Measurements from ENCODE around the gene HEG1.
"Not testable (repeated sequence)": the region's sequence is repeated elsewhere in the genome, so short reads cannot be mapped to it uniquely, and the experiment has no call there.

The HEG1 gene

GRCh38 chr3:125055913-125056745 lies at the start of gene HEG1:
Gene HEG1, minus strand, starts transcription at chr3:125055997. Its CDS starts 107 bp downstream, at chr3:125055890.
- no peaks in the 10 kb centered on the region for H3K9me3 Mint-ChIP-seq
- peaks cover 38% of the 10 kb centered on the region for H3K4me1 Mint-ChIP-seq
- H3K36me3 Mint-ChIP-seq = peaks cover 6% of the 10 kb centered on the region
- ATAC-seq (peak; percentile 80), DNase-seq (ENCODE audit: low spot score in 2 of 2) (peak; percentile 62 to 74)
- H3K4me3 Mint-ChIP-seq = peak within 1 kb of the TSS; percentile 84
- H3K27ac Mint-ChIP-seq = peak within 1 kb of the TSS; percentile 84

- Mint-ChIP-seq H3K4me1 (peaks cover 38% of the 10 kb centered on the region), H3K4me3 (no peak overlapping the region), H3K9me3 (peaks cover 6% of the 10 kb centered on the region), H3K36me3 (no peaks in the 10 kb centered on the region), H3K27ac (no peak overlapping the region)
- DNase-seq (ENCODE audit: low spot score in 2 of 2) (no peak), ATAC-seq (no peak)
Measured at GRCh38 chr3:125105116-125105515, 49.3 kb upstream of the HEG1 start.

GRCh38 chr3:125104639-125105038 lies 48.8 kb upstream of the HEG1 start:
- ATAC-seq (no peak), DNase-seq (ENCODE audit: low spot score in 2 of 2) (no peak)
- no peak overlapping the region for H3K27ac Mint-ChIP-seq
- peaks cover 10% of the 10 kb centered on the region for H3K9me3 Mint-ChIP-seq
- no peaks in the 10 kb centered on the region for H3K36me3 Mint-ChIP-seq
- peaks cover 34% of the 10 kb centered on the region for H3K4me1 Mint-ChIP-seq
- H3K4me3 Mint-ChIP-seq = no peak overlapping the region

- no peak for DNase-seq (ENCODE audit: low spot score in 2 of 2)
- H3K36me3 Mint-ChIP-seq = no peaks in the 10 kb centered on the region
- H3K4me3 Mint-ChIP-seq = no peak overlapping the region
- H3K27ac Mint-ChIP-seq = no peak overlapping the region
- H3K9me3 Mint-ChIP-seq = peaks cover 10% of the 10 kb centered on the region
- no peak for ATAC-seq
- peaks cover 21% of the 10 kb centered on the region for H3K4me1 Mint-ChIP-seq
Measured at GRCh38 chr3:125103406-125103805, 47.6 kb upstream of the HEG1 start.

GRCh38 chr3:125102470-125102869 lies 46.7 kb upstream of the HEG1 start:
- no peak for DNase-seq (ENCODE audit: low spot score in 2 of 2)
- Mint-ChIP-seq H3K4me1 (peaks cover 12% of the 10 kb centered on the region), H3K36me3 (no peaks in the 10 kb centered on the region), H3K27ac (no peak overlapping the region), H3K4me3 (no peak overlapping the region), H3K9me3 (peaks cover 10% of the 10 kb centered on the region)
- ATAC-seq = no peak

- DNase-seq (ENCODE audit: low spot score in 2 of 2) (no peak), ATAC-seq (no peak)
- H3K36me3 Mint-ChIP-seq = no peaks in the 10 kb centered on the region
- H3K27ac Mint-ChIP-seq = no peak overlapping the region
- H3K4me1 Mint-ChIP-seq = no peaks in the 10 kb centered on the region
- H3K9me3 Mint-ChIP-seq = peaks cover 3% of the 10 kb centered on the region
- no peak overlapping the region for H3K4me3 Mint-ChIP-seq
Measured at GRCh38 chr3:125098611-125099291, 43.0 kb upstream of the HEG1 start.

- no peaks in the 10 kb centered on the region for H3K36me3 Mint-ChIP-seq
- DNase-seq (ENCODE audit: low spot score in 2 of 2) = no peak
- no peak overlapping the region for H3K4me3 Mint-ChIP-seq
- H3K4me1 Mint-ChIP-seq = peaks cover 5% of the 10 kb centered on the region
- H3K27ac Mint-ChIP-seq = no peak overlapping the region
- ATAC-seq = no peak
- no peaks in the 10 kb centered on the region for H3K9me3 Mint-ChIP-seq
Measured at GRCh38 chr3:125090649-125091048, 34.9 kb upstream of the HEG1 start.

- DNase-seq (ENCODE audit: low spot score in 2 of 2) = no peak
- H3K9me3 Mint-ChIP-seq = no peaks in the 10 kb centered on the region
- peaks cover 5% of the 10 kb centered on the region for H3K4me1 Mint-ChIP-seq
- no peaks in the 10 kb centered on the region for H3K36me3 Mint-ChIP-seq
- no peak overlapping the region for H3K27ac Mint-ChIP-seq
- ATAC-seq = no peak
- H3K4me3 Mint-ChIP-seq = no peak overlapping the region
Measured at GRCh38 chr3:125087768-125088391, 32.1 kb upstream of the HEG1 start.

- no peaks in the 10 kb centered on the region for H3K9me3 Mint-ChIP-seq
- no peak for DNase-seq (ENCODE audit: low spot score in 2 of 2)
- no peak overlapping the region for H3K4me3 Mint-ChIP-seq
- no peaks in the 10 kb centered on the region for H3K36me3 Mint-ChIP-seq
- ATAC-seq = no peak
- H3K4me1 Mint-ChIP-seq = peaks cover 5% of the 10 kb centered on the region
- no peak overlapping the region for H3K27ac Mint-ChIP-seq
Measured at GRCh38 chr3:125085166-125085565, 29.4 kb upstream of the HEG1 start.

- ATAC-seq (no peak), DNase-seq (ENCODE audit: low spot score in 2 of 2) (no peak)
- H3K27ac Mint-ChIP-seq = no peak overlapping the region
- H3K36me3 Mint-ChIP-seq = no peaks in the 10 kb centered on the region
- H3K4me3 Mint-ChIP-seq = no peak overlapping the region
- H3K4me1 Mint-ChIP-seq = peaks cover 5% of the 10 kb centered on the region
- H3K9me3 Mint-ChIP-seq = no peaks in the 10 kb centered on the region
Measured at GRCh38 chr3:125083776-125084175, 28.0 kb upstream of the HEG1 start.

- H3K36me3 Mint-ChIP-seq; DNase-seq (ENCODE audit: low spot score in 2 of 2); H3K4me3 Mint-ChIP-seq; H3K4me1 Mint-ChIP-seq; H3K9me3 Mint-ChIP-seq; H3K27ac Mint-ChIP-seq; ATAC-seq: not testable (repeated sequence)
Measured at GRCh38 chr3:125082339-125082738, 26.5 kb upstream of the HEG1 start.

- H3K9me3 Mint-ChIP-seq = no peaks in the 10 kb centered on the region
- ATAC-seq (no peak), DNase-seq (ENCODE audit: low spot score in 2 of 2) (no peak)
- no peaks in the 10 kb centered on the region for H3K36me3 Mint-ChIP-seq
- no peak overlapping the region for H3K27ac Mint-ChIP-seq
- no peak overlapping the region for H3K4me3 Mint-ChIP-seq
- no peaks in the 10 kb centered on the region for H3K4me1 Mint-ChIP-seq
Measured at GRCh38 chr3:125080077-125080476, 24.3 kb upstream of the HEG1 start.

GRCh38 chr3:125079675-125080045 lies 23.9 kb upstream of the HEG1 start:
- DNase-seq (ENCODE audit: low spot score in 2 of 2) = no peak
- Mint-ChIP-seq H3K27ac (no peak overlapping the region), H3K36me3 (no peaks in the 10 kb centered on the region), H3K4me1 (no peaks in the 10 kb centered on the region), H3K4me3 (no peak overlapping the region), H3K9me3 (no peaks in the 10 kb centered on the region)
- ATAC-seq = no peak

- no peak overlapping the region for H3K4me3 Mint-ChIP-seq
- no peaks in the 10 kb centered on the region for H3K36me3 Mint-ChIP-seq
- no peak overlapping the region for H3K27ac Mint-ChIP-seq
- DNase-seq (ENCODE audit: low spot score in 2 of 2) = no peak
- no peaks in the 10 kb centered on the region for H3K4me1 Mint-ChIP-seq
- ATAC-seq = no peak
- no peaks in the 10 kb centered on the region for H3K9me3 Mint-ChIP-seq
Measured at GRCh38 chr3:125078951-125079674, 23.3 kb upstream of the HEG1 start.

GRCh38 chr3:125077864-125078263 lies 22.1 kb upstream of the HEG1 start:
- Mint-ChIP-seq H3K36me3 (no peaks in the 10 kb centered on the region), H3K4me3 (no peak overlapping the region), H3K27ac (no peak overlapping the region), H3K9me3 (no peaks in the 10 kb centered on the region), H3K4me1 (no peaks in the 10 kb centered on the region)
- ATAC-seq (no peak), DNase-seq (ENCODE audit: low spot score in 2 of 2) (no peak)

Measured in stimulated activated effector memory CD8-positive, alpha-beta T cell treated with anti-CD3 and anti-CD28 coated beads, Interleukin-12 subunit alpha, Interleukin-12 subunit beta, amount 100 ng/mL, for 72 hours (primary cell).